ENCODE data around the gene USP5.

DNA sequence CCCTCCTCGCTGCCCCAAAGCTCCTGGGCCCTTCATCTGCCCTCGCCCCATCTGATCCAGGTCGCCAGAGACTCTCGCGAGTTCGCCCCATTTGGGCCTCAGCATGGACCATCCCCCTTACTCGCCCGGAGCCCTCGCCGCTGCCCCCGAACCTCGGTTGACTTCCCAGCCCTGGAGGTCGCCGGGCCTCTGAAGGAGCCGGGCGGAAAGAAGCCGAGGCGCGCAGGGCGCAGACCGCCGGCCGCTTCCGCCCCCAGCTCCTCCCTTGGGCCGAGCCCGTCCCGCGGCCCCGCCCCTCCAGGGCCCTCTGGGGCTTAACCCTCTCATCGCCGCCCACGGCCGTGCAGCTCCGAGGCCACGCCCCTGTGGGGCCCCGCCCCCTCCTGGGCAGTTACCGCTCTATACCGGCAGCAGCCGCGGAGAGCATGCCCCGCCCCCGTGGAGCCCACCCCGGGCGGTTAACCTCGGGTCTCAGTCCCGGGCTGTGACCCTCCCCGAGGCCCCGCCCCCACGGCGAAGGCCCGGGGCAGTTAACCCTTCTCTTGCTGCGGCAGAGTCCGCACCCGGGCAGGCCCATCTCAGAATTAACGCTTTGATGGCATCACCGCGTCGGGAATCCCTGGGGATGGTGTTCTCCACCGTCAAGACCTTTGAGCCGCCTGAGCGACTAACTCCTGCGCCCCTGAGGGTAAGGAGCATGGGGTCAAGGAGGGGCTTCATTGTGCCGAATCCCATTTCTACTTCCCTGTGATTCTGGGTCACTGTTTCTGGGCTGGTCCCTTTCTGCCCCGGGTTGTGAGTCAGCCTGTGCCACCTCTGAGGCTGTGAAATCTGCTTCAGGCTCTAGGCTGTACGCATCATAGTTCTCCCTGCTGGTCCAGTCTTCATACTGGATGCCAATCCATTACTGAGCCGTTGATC lies 21.4 kb downstream of the USP5 start, which contains the start of gene SPSB2:
- TF ChIP-seq POLR2A (IDR thresholded peaks at IDR 0.05): peak; percentile 45 to 49
- TF ChIP-seq CTCF (IDR thresholded peaks at IDR 0.05): peak in 2 of 6 experiments; percentile 6 to 17
